ENCODE results near the gene ERMAP.

ERMAP gene, protein sequence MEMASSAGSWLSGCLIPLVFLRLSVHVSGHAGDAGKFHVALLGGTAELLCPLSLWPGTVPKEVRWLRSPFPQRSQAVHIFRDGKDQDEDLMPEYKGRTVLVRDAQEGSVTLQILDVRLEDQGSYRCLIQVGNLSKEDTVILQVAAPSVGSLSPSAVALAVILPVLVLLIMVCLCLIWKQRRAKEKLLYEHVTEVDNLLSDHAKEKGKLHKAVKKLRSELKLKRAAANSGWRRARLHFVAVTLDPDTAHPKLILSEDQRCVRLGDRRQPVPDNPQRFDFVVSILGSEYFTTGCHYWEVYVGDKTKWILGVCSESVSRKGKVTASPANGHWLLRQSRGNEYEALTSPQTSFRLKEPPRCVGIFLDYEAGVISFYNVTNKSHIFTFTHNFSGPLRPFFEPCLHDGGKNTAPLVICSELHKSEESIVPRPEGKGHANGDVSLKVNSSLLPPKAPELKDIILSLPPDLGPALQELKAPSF

GRCh38 chr1:42816585-42817439, at the start of gene ERMAP, which contains the start of gene SVBP:
Gene ERMAP (plus strand): TSS chr1:42817122. CDS start chr1:42830449, 13,327 bp downstream.
Gene SVBP (minus strand): TSS chr1:42817397. CDS start chr1:42816544, 853 bp downstream.
- FAIRE-seq = no peak

GRCh38 chr1:42767510-42768000, 49.4 kb upstream of the ERMAP start:
- FAIRE-seq = no peak

GRCh38 chr1:42768172-42768571, 48.8 kb upstream of the ERMAP start:
- FAIRE-seq = no peak

DNA sequence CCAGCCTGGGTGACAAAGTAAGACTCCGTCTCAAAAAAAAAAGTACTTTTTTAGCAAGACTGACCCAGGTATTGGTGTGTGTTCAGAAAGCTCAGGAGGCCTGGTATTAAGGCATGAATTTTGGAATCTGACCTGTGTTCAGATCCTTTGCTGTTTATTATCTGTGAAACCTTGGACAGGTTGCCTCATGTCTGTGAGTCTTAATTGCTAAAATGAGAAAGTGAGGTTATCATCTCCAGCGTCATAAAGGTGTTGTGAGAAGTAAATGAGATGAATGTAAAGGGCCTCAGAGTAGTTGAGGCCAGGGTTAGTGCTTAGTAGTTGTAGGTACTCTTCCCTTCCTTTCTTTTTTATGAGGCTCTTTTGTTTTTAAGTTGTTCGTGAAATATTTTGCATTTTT, 47.1 kb upstream of the ERMAP start:
- no peak for FAIRE-seq

DNA sequence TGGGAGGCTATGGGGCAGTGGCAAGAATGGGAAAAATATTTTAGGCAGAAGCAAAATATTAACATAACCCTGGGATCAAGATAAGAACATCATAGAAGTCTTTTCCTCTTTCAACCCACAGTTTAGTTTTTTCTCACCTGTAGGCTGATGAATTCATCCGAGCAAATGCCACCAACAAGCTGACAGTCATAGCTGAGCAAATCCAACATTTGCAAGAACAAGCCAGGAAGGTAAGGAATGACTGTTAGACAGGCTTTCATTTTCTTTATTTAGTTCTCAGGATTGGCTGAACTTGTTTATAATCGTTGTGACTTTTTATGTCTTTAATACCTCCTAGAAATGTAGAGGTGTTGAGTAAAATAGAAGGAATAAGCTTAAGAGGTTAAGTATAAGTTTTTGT, 43.5 kb upstream of the ERMAP start:
- no peak for FAIRE-seq

DNA sequence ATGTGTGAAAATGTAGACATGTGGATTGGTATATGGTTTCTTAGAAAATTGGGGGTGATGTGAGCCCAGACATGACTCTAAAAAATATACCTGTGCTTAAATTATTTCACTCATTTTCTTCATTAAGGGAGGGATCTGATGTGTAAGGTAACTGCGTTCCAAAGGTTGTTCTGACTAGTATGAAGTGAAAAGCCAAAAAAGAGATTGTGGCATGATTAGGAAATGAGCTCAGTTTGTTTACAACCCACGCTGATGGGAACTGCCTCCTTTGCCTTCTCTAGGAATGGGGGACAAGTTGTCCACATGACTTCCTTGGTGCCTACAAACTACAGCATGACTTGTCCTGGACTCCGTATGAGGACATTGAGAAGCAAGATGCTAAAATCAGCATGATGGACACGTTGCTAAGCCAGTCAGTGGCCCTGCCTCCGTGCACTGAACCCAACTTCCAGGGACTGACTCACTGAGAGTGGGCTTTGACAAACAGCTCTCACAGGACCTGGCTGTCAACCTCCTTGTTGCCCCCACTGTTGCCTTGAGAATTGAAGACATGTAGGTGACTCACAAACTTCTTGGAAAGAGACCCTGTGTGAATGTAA, 41.9 kb upstream of the ERMAP start:
- no peak for FAIRE-seq

DNA sequence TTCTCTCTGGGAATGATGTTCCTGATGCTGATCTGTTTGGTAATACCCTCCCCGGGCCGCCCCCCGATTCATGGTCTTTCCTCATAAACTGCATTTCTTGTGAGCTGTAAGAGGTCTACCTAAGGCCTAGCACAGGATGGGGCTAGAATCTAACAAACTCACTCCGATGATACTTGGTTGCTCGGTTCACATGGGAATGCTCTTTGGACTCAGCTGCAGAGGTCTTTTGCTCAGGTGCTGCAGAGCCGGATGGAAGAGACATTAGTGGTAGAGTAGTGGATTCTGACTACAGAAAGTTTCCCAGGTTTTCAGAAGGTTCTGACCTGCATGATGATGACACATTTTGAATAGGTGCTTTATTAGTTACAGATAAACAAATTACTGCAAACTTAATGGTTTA, 40.4 kb upstream of the ERMAP start:
- no peak for FAIRE-seq

DNA sequence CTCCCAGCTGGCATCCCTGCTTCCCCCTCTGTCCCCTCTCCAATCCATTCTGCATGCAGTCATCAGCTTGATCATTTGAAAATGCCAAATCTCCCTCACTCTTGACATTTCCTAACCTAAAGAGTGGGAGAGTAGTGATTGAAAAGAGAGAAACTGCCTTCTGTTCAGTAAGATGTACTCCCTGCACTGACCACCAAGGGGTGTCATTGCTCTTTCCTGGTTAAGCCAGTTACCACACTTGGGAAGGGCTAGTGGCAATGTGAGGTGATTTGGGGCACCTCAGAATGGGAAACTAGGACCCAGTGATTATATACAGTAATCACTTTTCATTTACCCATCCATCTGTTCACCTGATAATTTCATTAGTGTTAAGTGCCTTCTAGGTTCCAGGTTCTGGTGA, 39.1 kb upstream of the ERMAP start:
- FAIRE-seq = no peak

DNA sequence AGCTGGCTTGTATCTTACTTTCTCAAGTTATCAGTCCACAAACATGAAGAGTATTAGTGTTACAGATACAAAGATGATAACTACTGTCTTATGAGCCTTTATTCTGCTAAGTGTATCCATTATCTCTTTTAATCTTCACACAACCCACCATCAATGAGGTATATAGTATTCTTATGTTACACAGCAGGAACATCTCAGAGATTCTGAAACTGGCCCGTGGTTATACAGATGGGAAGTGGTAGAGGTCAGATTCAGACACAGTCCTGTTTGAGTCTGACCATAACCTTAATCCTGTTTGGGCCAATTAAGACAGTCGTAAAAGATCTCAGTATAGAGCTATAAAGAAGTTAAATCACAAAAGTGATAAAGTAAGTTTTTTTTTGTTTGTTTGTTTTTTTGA, 37.2 kb upstream of the ERMAP start:
- no peak for FAIRE-seq

DNA sequence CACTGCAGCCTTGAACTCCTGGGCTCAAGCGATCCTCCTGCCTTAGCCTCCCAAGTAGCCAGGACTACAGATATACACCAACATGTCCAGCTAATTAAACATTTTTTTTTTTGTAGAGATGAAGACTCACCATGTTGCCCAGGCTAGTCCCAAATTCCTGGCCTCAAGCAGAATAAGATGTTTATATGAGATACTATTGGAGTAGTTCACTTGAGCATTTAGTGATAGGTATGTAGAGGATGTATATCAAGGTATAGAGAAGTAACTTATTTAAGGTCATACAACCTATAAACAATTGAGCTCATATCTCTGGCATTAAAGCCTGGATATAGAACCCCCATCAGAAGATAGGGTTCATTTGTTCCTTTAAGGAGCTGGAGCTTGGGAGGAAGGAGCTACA, 36.7 kb upstream of the ERMAP start:
- FAIRE-seq = no peak

- no peak for FAIRE-seq
Measured at GRCh38 chr1:42783092-42783491, 33.8 kb upstream of the ERMAP start.

GRCh38 chr1:42784547-42784945, 32.4 kb upstream of the ERMAP start:
- FAIRE-seq = no peak

- no peak for FAIRE-seq
Measured at GRCh38 chr1:42784946-42785693, 31.8 kb upstream of the ERMAP start, which contains the start of gene TMEM269. Gene TMEM269 (plus strand): TSS chr1:42784991. CDS start chr1:42789894, 4,903 bp downstream.

DNA sequence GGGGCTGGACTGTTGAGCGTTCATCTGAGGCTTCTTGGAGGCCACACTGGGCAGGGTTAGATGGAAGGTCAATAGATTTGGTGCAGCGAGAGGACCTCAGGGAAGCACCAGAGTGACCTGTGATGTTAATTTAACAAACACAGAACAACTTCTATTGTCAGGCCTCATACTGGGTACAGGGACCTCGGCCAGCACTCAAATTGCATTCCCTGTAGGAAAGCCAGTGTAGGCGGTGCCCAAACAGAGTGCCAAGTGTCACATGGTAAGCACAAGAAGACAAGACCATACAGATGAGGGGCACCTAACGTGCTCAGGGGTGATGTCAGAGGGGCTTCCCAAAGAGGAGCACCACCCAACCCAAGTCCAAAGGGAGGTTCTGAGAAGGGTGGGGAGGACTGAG, 30.8 kb upstream of the ERMAP start:
- no peak for FAIRE-seq

DNA sequence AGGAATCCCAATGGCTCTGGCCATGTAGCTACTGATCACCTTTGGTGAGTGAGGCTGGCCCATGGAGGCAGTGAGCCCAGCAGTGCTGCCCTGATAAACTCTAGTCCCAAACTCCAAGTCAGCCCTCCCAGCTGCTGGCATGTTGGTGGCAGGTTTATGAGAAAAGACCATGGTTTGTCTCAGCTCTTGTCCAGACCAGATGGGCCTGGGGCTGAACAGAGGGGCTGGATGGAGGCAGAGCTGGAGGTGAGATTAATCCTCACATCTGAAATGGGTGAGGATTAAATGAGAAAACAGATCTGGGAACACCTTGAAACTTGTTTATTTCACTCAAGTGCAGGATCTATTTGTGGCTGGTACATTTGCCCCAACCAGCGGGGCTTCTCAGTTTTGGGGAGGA, 28.9 kb upstream of the ERMAP start:
- FAIRE-seq = no peak

DNA sequence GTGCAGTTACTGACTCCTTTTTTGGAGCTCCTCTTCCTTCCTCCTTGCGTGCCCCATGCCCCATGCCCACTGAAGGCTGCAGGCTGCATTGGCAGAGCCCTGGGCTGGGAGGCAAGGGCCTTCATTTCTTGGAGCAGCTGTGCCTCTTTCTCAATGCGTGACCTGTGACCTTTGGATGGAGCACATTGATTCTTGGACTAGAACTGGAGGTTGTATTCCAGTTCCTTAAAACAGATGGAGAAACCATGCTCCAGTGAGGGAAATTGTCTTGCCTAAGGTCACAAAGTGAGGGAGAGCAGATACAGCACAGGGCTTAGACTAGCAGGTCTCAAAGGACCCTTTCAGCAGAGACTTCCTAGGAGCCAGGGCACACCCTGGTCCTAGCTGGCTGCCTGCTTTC, 23.1 kb upstream of the ERMAP start:
- no peak for FAIRE-seq

DNA sequence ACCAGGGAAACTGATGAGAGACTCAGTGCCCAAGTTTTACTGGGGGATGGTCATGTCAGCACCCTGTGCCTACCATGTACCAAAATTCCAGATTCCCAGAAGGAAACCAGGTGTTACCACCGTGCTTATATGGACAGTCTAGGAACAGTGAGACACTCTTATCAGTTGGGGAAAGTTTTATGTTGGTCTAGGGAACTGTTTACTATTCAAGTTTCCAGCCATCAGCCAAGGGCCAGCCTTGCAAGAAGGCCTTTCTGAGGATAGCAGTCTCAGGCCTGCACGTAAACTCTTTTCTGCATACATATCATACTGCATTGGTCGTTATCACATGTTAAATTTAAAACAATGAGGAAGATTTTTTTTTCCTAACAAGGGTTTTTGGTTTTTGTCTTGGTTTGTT, 19.5 kb upstream of the ERMAP start:
- no peak for FAIRE-seq

- no peak for FAIRE-seq
Measured at GRCh38 chr1:42797979-42798378, 18.9 kb upstream of the ERMAP start.

GRCh38 chr1:42801832-42802473, 15.0 kb upstream of the ERMAP start:
- no peak for FAIRE-seq

- FAIRE-seq = no peak
Measured at GRCh38 chr1:42806171-42806570, 10.8 kb upstream of the ERMAP start.

DNA sequence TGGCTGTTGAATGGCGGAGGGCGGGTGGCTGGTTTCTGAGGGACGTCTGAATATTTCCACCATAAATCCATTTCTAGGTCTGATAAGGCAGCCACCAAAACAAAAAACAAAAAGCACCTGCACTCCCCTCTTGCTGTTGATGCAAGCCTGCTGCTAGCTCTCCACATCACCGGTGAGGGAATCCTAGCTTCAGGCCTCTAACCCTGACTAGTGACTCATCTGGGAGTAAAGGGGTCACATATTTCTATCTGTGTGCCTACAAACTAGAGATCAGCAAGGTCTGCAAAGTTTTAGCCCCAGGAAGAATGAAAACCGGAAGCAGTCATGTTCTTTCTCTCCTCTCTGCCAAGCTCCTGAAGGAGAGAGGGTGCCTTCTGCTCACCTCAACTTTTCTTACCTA, 10.3 kb upstream of the ERMAP start:
- FAIRE-seq = no peak

Measured in endometrium (tissue), 2 donors.